ENCODE data around the gene NOP16. TPM values are rescaled to one million over a fixed set of nuclear protein-coding genes. Genes with fewer than 3 reads are reported as not detected.

The NOP16 gene
- total RNA-seq, 1 donor from 2014 or later = 23.5 TPM

- TF ChIP-seq CTCF (conservative IDR thresholded peaks at IDR 0.05; ENCODE audit: low read depth, low read length) = no peak
- no peak for DNase-seq (ENCODE audit: low read depth)
- no peak overlapping the region for H3K4me3 ChIP-seq (ENCODE audit: low read depth, low read length)
Measured at GRCh38 chr5:176381423-176381822, 7.0 kb downstream of the NOP16 start.

GRCh38 chr5:176379881-176380280, 8.5 kb downstream of the NOP16 start:
- no peak for DNase-seq (ENCODE audit: low read depth)
- no peak for TF ChIP-seq CTCF (conservative IDR thresholded peaks at IDR 0.05; ENCODE audit: low read depth, low read length)
- H3K4me3 ChIP-seq (ENCODE audit: low read depth, low read length) = no peak overlapping the region

GRCh38 chr5:176373100-176373818, 15.1 kb downstream of the NOP16 start:
- DNase-seq (ENCODE audit: low read depth) = no peak
- H3K4me3 ChIP-seq (ENCODE audit: low read depth, low read length) = no peak overlapping the region
- no peak for TF ChIP-seq CTCF (conservative IDR thresholded peaks at IDR 0.05; ENCODE audit: low read depth, low read length)

- no peak overlapping the region for H3K4me3 ChIP-seq (ENCODE audit: low read depth, low read length)
- DNase-seq (ENCODE audit: low read depth) = no peak
- no peak for TF ChIP-seq CTCF (conservative IDR thresholded peaks at IDR 0.05; ENCODE audit: low read depth, low read length)
Measured at GRCh38 chr5:176371621-176372539, 16.5 kb downstream of the NOP16 start.

- no peak for TF ChIP-seq CTCF (conservative IDR thresholded peaks at IDR 0.05; ENCODE audit: low read depth, low read length)
- no peak overlapping the region for H3K4me3 ChIP-seq (ENCODE audit: low read depth, low read length)
- DNase-seq (ENCODE audit: low read depth) = no peak
Measured at GRCh38 chr5:176369934-176370711, 18.3 kb downstream of the NOP16 start.

GRCh38 chr5:176368726-176369125, 19.7 kb downstream of the NOP16 start:
- no peak for DNase-seq (ENCODE audit: low read depth)
- no peak for TF ChIP-seq CTCF (conservative IDR thresholded peaks at IDR 0.05; ENCODE audit: low read depth, low read length)
- H3K4me3 ChIP-seq (ENCODE audit: low read depth, low read length) = no peak overlapping the region

All from epithelial cell of proximal tubule (primary cell).